ENCODE results near the gene KAT2A. TPM values are rescaled to one million over a fixed set of nuclear protein-coding genes. Genes with fewer than 3 reads are reported as not detected.
A peak's percentile ranks its signal among the peaks of the same experiment; 100 is the strongest.

The KAT2A gene
- total RNA-seq, 6 experiments from 2014 or later = 21.5 to 36.2 (median 25.3) TPM

DNA sequence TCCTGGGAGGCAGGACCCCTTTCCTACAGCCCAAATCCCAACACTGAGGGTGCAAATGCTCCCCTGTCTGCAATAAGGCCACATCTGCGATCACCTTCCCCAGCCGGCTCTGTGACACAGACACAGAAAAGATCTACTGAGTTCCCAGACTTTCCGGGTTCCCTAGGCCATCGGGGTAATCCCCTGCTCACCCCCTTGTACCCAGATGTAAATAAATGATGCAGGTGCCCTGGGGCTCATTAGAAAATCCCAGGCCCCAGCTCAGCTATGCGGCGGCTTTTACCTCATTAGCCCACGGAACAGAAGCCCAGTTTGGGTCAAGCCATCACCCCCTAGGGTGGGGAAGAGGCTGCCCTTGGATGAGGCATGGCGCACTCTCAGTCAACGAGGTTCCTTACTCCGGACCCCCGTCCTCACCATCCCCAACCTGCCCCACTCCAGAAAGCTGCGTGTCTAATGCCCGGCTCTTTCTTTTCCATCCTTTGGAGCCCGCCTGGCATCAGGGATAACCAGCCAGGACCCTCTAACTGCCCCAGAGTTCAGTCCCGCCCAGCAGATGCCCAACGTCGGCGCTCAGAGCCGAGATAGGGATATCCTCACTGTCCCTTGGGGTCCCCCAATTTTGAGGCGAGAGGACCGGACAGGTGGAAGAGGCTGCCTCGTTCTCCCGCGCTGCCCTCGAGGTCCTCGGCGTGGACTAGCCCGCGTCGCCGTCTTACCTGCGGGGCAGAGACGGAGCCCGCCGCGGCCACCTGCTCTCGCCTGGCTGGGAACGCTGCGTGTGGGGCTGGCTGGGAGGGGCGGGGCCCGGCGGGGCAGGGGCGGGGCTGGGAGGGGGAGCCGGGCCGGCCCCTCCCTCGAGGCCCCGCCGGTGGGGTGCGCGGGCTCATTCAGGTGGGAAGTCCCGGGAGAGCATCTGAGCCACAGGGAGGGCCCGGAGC, 23.2 kb downstream of the KAT2A start, which contains the start of gene ZNF385C:
TSS of gene ZNF385C (minus strand) at position 783 of the 941 bp plus-strand sequence. CDS start 35,417 bp downstream, outside the sequence.
- Mint-ChIP-seq H3K27ac (no peak within 1 kb of the TSS), H3K4me1 (ENCODE audit: low read depth) (no peaks in the 10 kb centered on the region), H3K4me3 (no peak within 1 kb of the TSS), H3K27me3 (ENCODE audit: insufficient read depth) (peaks cover 32% of the 10 kb centered on the region), H3K9me3 (no peaks in the 10 kb centered on the region), H3K36me3 (ENCODE audit: low read depth) (no peaks in the 10 kb centered on the region)
- no peak for DNase-seq
- TF ChIP-seq, protein P1, sequence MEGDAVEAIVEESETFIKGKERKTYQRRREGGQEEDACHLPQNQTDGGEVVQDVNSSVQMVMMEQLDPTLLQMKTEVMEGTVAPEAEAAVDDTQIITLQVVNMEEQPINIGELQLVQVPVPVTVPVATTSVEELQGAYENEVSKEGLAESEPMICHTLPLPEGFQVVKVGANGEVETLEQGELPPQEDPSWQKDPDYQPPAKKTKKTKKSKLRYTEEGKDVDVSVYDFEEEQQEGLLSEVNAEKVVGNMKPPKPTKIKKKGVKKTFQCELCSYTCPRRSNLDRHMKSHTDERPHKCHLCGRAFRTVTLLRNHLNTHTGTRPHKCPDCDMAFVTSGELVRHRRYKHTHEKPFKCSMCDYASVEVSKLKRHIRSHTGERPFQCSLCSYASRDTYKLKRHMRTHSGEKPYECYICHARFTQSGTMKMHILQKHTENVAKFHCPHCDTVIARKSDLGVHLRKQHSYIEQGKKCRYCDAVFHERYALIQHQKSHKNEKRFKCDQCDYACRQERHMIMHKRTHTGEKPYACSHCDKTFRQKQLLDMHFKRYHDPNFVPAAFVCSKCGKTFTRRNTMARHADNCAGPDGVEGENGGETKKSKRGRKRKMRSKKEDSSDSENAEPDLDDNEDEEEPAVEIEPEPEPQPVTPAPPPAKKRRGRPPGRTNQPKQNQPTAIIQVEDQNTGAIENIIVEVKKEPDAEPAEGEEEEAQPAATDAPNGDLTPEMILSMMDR (IDR thresholded peaks at IDR 0.05) = no peak

DNA sequence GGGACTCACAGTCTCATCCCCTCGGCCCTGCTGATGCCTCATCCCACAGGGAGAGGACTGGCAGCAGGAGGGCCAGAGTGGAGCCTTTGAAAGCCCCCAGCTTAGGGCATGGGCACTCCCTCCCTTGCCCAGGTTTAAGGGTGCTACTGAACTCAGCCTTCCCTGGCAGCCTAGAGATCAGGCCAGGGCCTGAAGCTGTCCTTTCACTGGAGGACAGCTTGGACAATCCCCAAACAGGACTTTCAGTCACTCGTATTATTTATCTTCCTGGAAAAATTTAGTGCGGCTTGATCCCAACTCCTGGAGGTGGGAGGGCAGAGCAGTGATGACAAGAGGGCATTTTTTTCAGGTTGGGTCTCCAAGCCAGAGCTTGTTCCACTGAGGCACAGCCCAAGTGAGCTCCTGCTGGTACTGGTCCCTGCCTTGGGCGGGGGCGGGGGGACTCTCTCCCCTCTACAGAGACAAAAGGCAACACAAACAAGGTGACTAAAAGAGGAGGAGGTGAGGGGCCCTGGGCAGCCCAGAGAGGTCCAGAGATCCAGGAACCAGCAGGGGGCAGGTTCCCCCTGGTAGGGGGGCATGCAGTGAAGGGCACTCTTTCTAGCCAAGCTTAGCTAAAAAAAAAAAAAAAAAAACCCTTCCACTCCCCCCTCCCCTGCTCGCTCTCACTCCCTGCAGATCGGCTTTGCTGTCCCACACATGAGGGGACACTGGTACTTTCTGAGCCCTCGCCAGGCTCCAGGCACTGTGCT, 24.6 kb downstream of the KAT2A start:
- Mint-ChIP-seq H3K4me1 (ENCODE audit: low read depth) (no peaks in the 10 kb centered on the region), H3K27ac (no peak overlapping the region), H3K27me3 (ENCODE audit: insufficient read depth) (peaks cover 35% of the 10 kb centered on the region), H3K4me3 (no peak overlapping the region), H3K36me3 (ENCODE audit: low read depth) (no peaks in the 10 kb centered on the region), H3K9me3 (no peaks in the 10 kb centered on the region)
- no peak for DNase-seq
- TF ChIP-seq, protein P1 (IDR thresholded peaks at IDR 0.05) = peak; percentile 22; the same call in 1 of the 2 replicates

DNA sequence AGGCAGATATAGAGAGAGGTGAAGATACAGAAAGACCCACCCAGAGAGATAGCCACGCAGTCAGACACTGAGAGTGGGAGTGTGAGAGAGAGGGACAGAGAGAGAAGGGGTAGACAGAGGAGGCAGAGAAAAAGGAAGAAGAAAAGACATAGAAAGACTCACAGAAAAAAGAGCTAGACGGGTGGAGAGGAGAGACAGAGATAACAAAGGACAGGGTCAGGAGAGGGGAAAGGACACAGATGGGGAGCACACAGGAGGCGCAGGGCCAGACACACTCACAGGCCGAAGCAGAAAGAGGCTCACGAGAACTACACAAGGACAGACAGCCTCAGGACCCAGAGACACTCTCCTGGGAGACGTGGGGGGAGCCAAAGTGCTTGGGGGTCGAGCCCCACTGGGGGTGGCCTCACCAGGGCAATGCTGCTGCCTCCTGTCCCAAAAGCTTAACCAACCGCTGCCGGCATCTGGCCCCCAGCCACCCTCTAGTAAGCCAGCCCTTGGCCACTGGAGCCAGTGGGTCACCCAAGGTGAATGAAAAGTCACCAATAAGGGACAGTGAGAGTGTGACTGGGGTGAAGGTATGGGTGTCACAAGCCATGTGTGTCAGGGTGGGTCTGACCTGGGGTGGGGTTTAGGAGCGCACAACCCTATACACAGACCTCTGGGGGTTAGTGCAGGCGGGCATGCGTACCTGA, 26.6 kb downstream of the KAT2A start:
- peaks cover 39% of the 10 kb centered on the region for H3K27me3 Mint-ChIP-seq (ENCODE audit: insufficient read depth)
- H3K4me3 Mint-ChIP-seq = no peak overlapping the region
- H3K36me3 Mint-ChIP-seq (ENCODE audit: low read depth) = no peaks in the 10 kb centered on the region
- H3K9me3 Mint-ChIP-seq = no peaks in the 10 kb centered on the region
- H3K4me1 Mint-ChIP-seq (ENCODE audit: low read depth) = no peaks in the 10 kb centered on the region
- TF ChIP-seq, protein P1 (IDR thresholded peaks at IDR 0.05) = no peak
- no peak for DNase-seq
- no peak overlapping the region for H3K27ac Mint-ChIP-seq

DNA sequence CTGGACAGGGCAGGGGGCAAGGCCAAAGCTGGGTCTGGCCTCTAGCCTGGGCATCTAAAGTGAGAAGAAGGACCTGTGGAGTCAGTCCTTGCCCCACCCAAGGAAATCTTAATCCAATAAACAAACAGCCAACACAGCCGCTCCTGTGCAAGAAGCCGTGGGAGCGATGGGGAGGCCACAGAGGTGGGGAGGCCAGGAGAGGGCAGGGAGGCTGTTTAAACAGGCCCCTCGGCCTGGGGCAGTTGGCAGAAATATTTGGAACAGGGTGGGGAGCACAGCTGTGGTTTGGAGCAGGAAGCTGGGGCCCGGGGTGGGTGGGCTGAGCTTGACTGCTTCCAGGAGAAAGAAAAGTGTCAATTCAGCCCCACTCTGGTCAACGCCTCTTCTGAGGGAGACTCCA, 28.2 kb downstream of the KAT2A start:
- DNase-seq = no peak
- peaks cover 36% of the 10 kb centered on the region for H3K27me3 Mint-ChIP-seq (ENCODE audit: insufficient read depth)
- no peaks in the 10 kb centered on the region for H3K36me3 Mint-ChIP-seq (ENCODE audit: low read depth)
- H3K4me1 Mint-ChIP-seq (ENCODE audit: low read depth) = no peaks in the 10 kb centered on the region
- no peak overlapping the region for H3K4me3 Mint-ChIP-seq
- no peaks in the 10 kb centered on the region for H3K9me3 Mint-ChIP-seq
- no peak overlapping the region for H3K27ac Mint-ChIP-seq
- TF ChIP-seq, protein P1 (IDR thresholded peaks at IDR 0.05) = no peak

Measured in HFFc6 (cell line).